HEK293T (cell line): ENCODE results near the gene TUG1.

Experiments
- BHLHE40 ChIP-seq: fragments of 450-650 bp; IDR thresholded peaks from 2 replicates; pipeline ENCODE4 v1.6.1; 2016; ENCODE audit warnings: mild to moderate bottlenecking, moderate library complexity, borderline replicate concordance
- CTBP1 ChIP-seq: fragments of 450-650 bp; IDR thresholded peaks from 2 replicates; pipeline ENCODE4 v1.6.1; 2016; ENCODE audit warnings: borderline replicate concordance
- ELF4 ChIP-seq: fragments of 450-650 bp; IDR thresholded peaks from 2 replicates; pipeline ENCODE4 v1.6.1; 2017; ENCODE audit warnings: antibody characterized with exemption
- FOXM1 ChIP-seq: fragments of 450-650 bp; IDR thresholded peaks from 2 replicates; pipeline ENCODE4 v1.6.1; 2017; ENCODE audit warnings: mild to moderate bottlenecking, borderline replicate concordance
- HDGF ChIP-seq: fragments of 450-650 bp; IDR thresholded peaks from 2 replicates; pipeline ENCODE4 v1.6.1; 2017; ENCODE audit warnings: antibody characterized with exemption, borderline replicate concordance
- L3MBTL2 ChIP-seq: fragments of 450-650 bp; conservative IDR thresholded peaks from 2 replicates; pipeline ENCODE4 v1.6.1; 2016; ENCODE audit warnings: mild to moderate bottlenecking
- LEF1 ChIP-seq: fragments of 450-650 bp; IDR thresholded peaks from 2 replicates; pipeline ENCODE4 v1.6.1; 2017; ENCODE audit warnings: mild to moderate bottlenecking, borderline replicate concordance
- SUZ12 ChIP-seq: fragments of 450-650 bp; IDR thresholded peaks from 2 replicates; pipeline ENCODE4 v1.6.1; 2016; ENCODE audit warnings: mild to moderate bottlenecking
- ZNF384 ChIP-seq: fragments of 450-650 bp; IDR thresholded peaks from 2 replicates; pipeline ENCODE4 v1.6.1; 2016
- TF ChIP-seq, protein P1 (sequence below): fragments of 450-650 bp; IDR thresholded peaks from 2 replicates; pipeline ENCODE4 v1.6.1; 2016

DNA sequence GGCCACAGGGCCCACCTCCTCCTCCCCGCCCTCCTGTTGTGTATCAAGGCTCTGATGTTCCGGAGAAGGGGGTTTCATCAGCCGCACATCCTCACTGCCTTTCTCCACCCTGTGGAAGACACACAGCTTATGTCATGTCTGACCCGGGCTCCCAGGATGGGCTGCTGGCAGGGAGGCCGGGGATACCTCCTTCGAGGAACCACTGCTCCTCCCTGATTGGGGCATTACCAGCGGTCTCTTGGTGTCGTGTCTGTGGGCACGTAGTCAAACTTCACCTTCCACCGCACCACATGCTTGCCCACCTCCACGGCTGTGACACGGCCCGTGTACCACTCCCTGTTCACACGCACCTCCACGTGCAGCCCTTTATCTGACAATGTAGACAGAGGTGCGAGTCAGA, 36.4 kb upstream of the TUG1 start:
- no peak for TF ChIP-seq SUZ12
- TF ChIP-seq, protein P1, sequence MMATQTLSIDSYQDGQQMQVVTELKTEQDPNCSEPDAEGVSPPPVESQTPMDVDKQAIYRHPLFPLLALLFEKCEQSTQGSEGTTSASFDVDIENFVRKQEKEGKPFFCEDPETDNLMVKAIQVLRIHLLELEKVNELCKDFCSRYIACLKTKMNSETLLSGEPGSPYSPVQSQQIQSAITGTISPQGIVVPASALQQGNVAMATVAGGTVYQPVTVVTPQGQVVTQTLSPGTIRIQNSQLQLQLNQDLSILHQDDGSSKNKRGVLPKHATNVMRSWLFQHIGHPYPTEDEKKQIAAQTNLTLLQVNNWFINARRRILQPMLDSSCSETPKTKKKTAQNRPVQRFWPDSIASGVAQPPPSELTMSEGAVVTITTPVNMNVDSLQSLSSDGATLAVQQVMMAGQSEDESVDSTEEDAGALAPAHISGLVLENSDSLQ = no peak
- TF ChIP-seq ELF4 = no peak
- no peak for TF ChIP-seq ZNF384
- no peak for TF ChIP-seq HDGF
- TF ChIP-seq LEF1 = no peak
- no peak for TF ChIP-seq L3MBTL2
- no peak for TF ChIP-seq CTBP1
- TF ChIP-seq FOXM1 = no peak
- no peak for TF ChIP-seq BHLHE40
